Measurements from ENCODE around the gene DIAPH2. TPM values are rescaled to one million over a fixed set of nuclear protein-coding genes. Genes with fewer than 3 reads are reported as not detected.

The DIAPH2 gene
- total RNA-seq, 1 donor from 2014 or later, result 32.9 TPM

- H3K9me3 ChIP-seq, result no peaks in the 10 kb centered on the region
- intact Hi-C loops (cut with DNase I), result no loop called here
- ATAC-seq (no peak), DNase-seq (no peak)
- no peaks in the 10 kb centered on the region for H3K36me3 ChIP-seq
- H3K4me1 ChIP-seq, result peaks cover 6% of the 10 kb centered on the region
- peak overlapping the region; percentile 11 for H3K27ac ChIP-seq
- no peak for TF ChIP-seq CTCF (IDR thresholded peaks at IDR 0.05)
- no peak overlapping the region for H3K4me3 ChIP-seq
- no peaks in the 10 kb centered on the region for H3K27me3 ChIP-seq
Measured at GRCh38 chrX:96692890-96693289, 8.2 kb downstream of the DIAPH2 start.

- H3K4me3 ChIP-seq, result no peak overlapping the region
- ATAC-seq (no peak), DNase-seq (no peak)
- TF ChIP-seq CTCF (IDR thresholded peaks at IDR 0.05), result no peak
- H3K36me3 ChIP-seq, result no peaks in the 10 kb centered on the region
- intact Hi-C loops (cut with DNase I), result no loop called here
- no peaks in the 10 kb centered on the region for H3K9me3 ChIP-seq
- H3K4me1 ChIP-seq, result peaks cover 6% of the 10 kb centered on the region
- no peaks in the 10 kb centered on the region for H3K27me3 ChIP-seq
- H3K27ac ChIP-seq, result no peak overlapping the region
Measured at GRCh38 chrX:96693407-96693806, 8.8 kb downstream of the DIAPH2 start.

GRCh38 chrX:96696462-96696861 is 11.8 kb downstream of the DIAPH2 start:
- intact Hi-C loops (cut with DNase I), result no loop called here
- DNase-seq (no peak), ATAC-seq (no peak)
- H3K36me3 ChIP-seq, result no peaks in the 10 kb centered on the region
- no peak overlapping the region for H3K27ac ChIP-seq
- H3K4me1 ChIP-seq, result peaks cover 6% of the 10 kb centered on the region
- no peak for TF ChIP-seq CTCF (IDR thresholded peaks at IDR 0.05)
- no peak overlapping the region for H3K4me3 ChIP-seq
- no peaks in the 10 kb centered on the region for H3K27me3 ChIP-seq
- no peaks in the 10 kb centered on the region for H3K9me3 ChIP-seq

GRCh38 chrX:96700625-96701024 is 16.0 kb downstream of the DIAPH2 start:
- ATAC-seq (no peak), DNase-seq (no peak)
- intact Hi-C loops (cut with DNase I), result no loop called here
- Histone ChIP-seq H3K9me3 (no peaks in the 10 kb centered on the region), H3K27ac (no peak overlapping the region), H3K36me3 (no peaks in the 10 kb centered on the region), H3K4me1 (no peaks in the 10 kb centered on the region), H3K4me3 (no peak overlapping the region), H3K27me3 (no peaks in the 10 kb centered on the region)
- no peak for TF ChIP-seq CTCF (IDR thresholded peaks at IDR 0.05)

GRCh38 chrX:96703379-96703778 is 18.7 kb downstream of the DIAPH2 start:
- H3K4me3 ChIP-seq, result no peak overlapping the region
- H3K27me3 ChIP-seq, result no peaks in the 10 kb centered on the region
- H3K4me1 ChIP-seq, result no peaks in the 10 kb centered on the region
- intact Hi-C loops (cut with DNase I), result no loop called here
- H3K9me3 ChIP-seq, result no peaks in the 10 kb centered on the region
- no peak for TF ChIP-seq CTCF (IDR thresholded peaks at IDR 0.05)
- DNase-seq, result no peak
- no peaks in the 10 kb centered on the region for H3K36me3 ChIP-seq
- no peak for ATAC-seq
- no peak overlapping the region for H3K27ac ChIP-seq

GRCh38 chrX:96703816-96704215 is 19.2 kb downstream of the DIAPH2 start:
- Histone ChIP-seq H3K4me3 (no peak overlapping the region), H3K36me3 (no peaks in the 10 kb centered on the region), H3K27ac (no peak overlapping the region), H3K27me3 (no peaks in the 10 kb centered on the region), H3K4me1 (no peaks in the 10 kb centered on the region), H3K9me3 (no peaks in the 10 kb centered on the region)
- ATAC-seq, result no peak
- no peak for TF ChIP-seq CTCF (IDR thresholded peaks at IDR 0.05)
- intact Hi-C loops (cut with DNase I), result no loop called here
- DNase-seq, result no peak
